Stimulated activated CD8-positive, alpha-beta memory T cell treated with anti-CD3 and anti-CD28 coated beads, Interleukin-4, amount 100 ng/mL, for 4 hours (primary cell): ENCODE results near the gene NINJ1.
A peak's percentile ranks its signal among the peaks of the same experiment; 100 is the strongest.

ENCODE experiments used
- DNase-seq, 2 donors: peaks; one replicate each; pipeline ENCODE4 v3.0.0-alpha.2; 2020; ENCODE audit warnings: low read depth in 2 of 2, low spot score in 1 of 2

Gene NINJ1

GRCh38 chr9:93134015-93134739, at the start of gene NINJ1:
Gene NINJ1, minus strand, starts transcription at chr9:93134251. Its CDS starts 34 bp downstream, at chr9:93134217.
- peak; percentile 66 to 84 for DNase-seq

DNA sequence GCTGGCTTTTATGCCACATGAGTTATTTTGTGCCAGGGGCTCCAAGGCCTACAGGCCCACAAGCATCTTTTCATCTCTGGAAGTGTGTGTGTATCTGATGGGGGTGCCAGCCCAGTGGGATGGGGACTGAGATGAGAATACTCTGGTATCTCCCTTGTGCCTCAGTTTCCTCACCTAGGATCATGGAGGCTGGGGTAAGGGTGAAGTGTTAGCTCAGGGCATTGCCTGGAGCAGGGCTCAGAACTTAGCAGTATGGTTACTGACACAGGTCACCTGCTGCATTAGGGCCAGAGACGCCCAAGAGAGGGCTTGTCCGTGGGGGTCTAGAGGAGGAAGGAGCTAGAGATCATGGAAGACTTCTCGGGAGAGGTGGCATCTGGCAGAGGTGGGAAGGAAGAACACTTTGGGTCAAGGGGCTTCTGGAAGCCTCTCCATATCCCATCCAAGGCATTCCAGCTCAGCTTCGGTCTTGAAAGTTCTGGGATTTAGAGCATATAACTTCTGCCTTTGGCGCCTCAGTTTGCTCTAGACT, 49.1 kb upstream of the NINJ1 start:
- no peak for DNase-seq

GRCh38 chr9:93182572-93182971, 48.5 kb upstream of the NINJ1 start:
- no peak for DNase-seq

DNA sequence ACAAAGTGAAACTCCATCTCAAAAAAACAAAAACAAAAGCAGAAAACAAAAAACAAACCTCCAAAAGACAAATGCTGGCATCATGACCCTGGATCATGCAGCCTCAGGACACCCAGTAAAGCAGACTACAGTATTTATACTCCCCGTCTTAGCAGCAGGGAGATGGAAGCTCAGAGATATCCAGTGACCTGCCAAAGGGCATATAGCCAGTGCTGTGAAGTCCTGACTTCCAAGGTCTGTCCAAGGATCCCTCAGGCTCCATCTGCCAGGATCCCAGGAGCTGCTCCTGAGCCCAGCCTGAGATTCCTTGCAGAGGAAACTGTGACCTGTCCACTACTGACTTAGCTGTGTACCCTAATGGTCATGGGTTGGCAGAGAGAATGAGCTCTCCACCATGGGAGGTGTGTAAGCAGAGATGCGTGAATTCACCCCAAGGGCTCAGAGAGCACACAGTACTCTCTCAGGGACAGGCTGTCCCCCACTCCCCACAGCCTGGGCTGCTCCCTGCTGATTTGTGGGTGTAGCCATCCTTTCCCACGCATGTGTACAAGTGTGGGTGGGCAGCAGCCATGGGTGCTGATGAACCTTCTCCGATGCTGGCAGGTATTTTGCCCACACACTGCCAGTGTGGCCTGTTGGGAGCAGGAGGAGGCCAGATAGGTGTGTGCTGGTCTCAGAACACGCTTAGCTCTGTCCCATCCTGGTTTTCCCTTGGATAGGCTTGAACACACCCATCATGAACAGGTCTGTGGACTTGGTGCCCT, 47.8 kb upstream of the NINJ1 start:
- DNase-seq, result no peak

GRCh38 chr9:93180938-93181337, 46.9 kb upstream of the NINJ1 start:
- no peak for DNase-seq

DNA sequence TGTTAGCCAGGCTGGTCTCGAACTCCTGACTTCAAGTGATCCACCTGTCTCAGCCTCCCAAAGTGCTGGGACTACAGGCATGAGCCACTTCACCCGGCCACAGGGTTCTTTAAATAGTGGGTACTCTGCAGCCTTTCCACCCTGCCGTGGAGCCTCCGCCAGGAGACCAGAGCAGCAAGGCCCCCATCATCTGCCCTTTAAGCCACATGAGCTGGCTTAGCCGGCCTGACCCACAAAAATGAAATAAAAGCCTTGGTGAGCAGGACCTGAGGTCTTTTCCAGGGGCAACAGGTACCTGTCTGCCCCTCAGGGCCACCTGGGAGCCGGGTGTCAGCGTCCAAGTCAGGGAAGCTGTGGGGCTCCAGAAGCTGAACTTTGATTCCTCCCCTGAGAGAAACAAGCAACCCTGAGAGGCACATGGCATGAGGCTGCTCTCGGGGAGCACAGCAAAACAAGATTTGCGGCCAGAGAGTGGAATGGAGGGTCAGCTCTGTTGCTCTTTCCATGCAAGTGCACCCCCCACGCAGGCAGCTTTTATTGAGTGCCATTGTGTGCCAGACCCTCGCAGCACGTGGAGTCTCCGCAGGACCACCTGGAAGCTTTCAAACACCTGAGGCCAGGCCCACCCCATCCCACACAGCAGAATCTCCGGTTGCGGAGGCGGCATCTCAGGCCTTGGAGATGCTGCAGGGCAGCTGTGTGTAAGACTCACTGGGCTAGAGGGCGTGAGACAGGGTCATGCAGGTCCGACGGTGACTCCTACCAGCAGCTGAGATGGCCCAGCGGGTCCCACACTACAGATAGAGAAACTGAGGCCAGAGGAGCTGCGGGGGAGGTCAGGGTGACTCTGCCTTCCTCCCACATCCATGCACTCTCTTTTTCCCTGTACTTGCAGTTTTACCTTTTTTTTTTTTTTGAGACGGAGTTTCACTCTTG, 45.1 kb upstream of the NINJ1 start:
- DNase-seq, result no peak

DNA sequence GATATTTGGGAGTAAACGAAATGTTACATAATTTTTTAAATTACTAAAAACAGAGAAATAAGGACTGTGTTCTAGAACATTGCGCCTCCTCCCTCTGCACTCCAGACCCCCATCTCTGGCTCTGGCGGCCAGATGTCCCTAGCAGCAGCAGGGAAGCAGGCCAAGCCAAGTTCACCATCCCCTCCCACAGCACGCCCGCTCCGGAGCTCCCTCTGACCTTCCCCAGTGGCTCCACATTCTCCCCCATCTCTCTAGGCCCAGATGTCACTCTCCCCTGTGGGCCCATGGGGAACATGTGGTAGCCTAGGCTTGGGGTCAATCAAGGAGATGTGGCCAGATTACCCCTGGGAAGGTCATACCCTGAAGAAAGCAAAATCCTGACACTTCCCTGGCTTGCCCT, 43.6 kb upstream of the NINJ1 start:
- DNase-seq, result no peak

DNA sequence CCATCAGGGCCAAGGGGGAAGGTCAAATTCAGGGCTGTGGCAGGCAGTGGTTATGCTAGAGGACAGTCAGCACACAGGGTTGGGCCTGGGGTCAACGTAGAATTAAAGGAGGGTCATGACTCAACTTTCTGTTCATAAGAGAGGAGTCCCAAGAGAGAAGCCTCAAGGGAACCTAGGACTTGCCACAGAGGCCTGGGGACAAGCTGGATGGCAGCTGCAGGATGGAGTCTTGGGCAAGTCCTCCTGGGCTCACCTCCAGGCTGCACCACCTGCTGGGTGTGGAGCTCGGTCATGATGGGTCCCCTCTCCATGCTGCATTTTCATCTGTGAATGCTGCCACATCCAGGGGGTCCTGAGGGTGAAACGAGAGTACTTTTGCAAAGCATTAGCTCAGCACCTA, 40.9 kb upstream of the NINJ1 start:
- no peak for DNase-seq

- no peak for DNase-seq
Observed at GRCh38 chr9:93173365-93174051, 39.5 kb upstream of the NINJ1 start.

- no peak for DNase-seq
Observed at GRCh38 chr9:93172666-93173364, 38.8 kb upstream of the NINJ1 start.

DNA sequence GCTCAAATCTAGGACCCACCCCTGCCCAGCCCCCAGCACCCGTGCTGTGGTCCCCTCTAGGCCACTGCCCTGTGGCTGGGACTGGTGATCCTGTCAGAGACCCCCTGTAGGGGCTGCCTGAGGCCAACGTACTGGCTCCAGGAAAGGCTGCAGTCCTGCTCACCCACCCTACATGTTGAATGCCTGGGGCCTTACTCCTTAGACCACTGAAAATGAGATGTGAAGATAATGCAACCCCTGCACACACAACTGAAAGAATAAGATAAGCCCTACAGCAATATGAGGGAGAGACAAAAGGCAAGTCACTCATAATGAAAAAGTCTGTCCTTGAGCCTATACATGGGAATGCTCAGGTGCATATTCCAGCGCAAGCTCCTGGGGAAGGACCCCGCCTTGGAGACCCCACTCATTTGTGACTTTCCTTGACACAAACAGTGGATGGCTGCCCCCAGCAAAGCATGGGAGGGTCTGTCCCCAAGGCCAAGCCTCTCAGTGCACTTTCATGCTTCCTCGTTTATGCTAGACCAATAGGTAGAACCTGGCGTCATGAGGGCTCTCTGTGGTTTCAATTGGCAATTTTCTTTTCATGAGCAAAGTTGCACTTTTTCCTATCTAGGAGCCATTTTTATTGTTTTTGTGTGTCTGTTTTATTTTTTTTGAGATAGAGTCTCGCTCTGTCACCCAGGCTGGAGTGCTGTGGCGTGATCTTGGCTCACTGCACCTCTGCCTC, 37.4 kb upstream of the NINJ1 start:
- no peak for DNase-seq

DNA sequence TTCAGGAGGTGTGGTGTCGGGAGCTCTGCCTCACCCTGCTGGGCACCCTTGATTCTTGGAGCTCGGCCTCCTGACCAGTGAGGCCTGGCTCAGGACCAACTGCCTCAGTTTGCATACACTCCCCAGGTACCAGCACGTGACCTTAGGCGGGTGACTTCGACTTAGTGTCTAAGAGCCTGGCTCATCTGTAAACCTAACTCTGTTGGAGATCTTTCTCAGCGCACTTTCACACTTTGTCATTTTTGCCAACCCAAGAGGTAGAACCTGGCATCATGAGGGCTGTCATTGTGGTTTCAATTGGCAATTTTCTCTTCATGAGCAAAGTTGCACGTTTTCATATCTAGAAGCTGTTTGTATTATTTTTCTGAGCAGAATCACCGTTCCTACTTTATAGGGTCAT, 36.5 kb upstream of the NINJ1 start:
- DNase-seq, result no peak

- DNase-seq, result no peak
Observed at GRCh38 chr9:93169444-93169843, 35.4 kb upstream of the NINJ1 start.

DNA sequence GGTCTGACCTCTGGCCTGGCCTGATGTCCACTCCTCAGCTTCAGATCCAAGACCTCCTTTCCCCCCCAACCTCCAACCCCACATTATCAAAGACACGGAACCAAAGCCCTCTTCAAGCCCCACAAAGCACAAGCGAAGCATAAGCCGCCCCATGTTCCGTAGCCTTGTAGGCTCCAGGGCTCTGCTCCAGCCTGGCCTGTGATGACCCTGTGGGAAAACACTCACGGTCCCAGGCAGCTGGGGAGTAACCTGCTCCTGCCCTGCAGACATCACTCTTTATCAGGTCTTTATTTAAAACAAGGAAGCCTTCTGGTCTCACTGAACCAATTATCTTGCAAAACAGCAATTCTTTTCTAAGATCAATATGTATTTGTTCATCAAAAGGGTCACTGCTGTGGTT, 34.5 kb upstream of the NINJ1 start:
- no peak for DNase-seq

- no peak for DNase-seq
Observed at GRCh38 chr9:93167838-93168237, 33.8 kb upstream of the NINJ1 start.

DNA sequence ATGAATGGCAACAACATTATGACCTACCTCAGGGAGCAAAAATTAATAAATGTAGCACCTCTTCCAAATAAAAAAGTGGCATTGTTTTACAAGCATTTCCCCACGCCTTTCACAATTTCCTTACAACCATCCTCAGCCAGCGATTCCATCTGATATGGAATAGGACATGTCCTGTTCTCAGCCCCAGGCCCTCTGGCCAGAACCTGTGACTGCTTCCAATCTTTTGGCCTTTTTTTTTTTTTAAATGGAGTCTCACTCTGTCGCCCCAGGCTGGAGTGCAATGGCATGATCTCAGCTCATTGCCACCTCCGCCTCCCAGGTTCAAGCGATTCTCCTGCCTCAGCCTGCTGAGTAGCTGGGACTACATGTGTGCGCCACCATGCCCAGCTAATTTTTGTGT, 33.1 kb upstream of the NINJ1 start:
- no peak for DNase-seq

DNA sequence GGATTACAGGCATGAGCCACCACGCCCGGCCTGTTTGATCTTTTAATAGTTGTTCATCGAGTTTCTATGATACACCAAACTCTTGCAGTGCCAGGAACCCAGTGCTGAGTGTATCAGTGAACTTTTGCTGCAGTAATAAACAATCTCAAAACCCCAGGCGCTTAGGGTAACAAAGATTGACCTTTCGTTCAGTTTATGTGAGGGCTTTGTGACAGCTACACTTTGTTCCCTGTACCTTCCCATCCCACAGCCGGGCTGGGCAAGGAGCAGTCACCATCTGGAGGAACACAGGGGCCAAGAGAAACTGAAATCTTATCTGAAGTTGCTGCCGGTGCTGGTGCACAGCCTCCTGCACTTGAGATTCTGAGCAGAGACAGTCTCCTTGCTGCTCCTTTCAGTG, 32.6 kb upstream of the NINJ1 start:
- DNase-seq, result no peak

DNA sequence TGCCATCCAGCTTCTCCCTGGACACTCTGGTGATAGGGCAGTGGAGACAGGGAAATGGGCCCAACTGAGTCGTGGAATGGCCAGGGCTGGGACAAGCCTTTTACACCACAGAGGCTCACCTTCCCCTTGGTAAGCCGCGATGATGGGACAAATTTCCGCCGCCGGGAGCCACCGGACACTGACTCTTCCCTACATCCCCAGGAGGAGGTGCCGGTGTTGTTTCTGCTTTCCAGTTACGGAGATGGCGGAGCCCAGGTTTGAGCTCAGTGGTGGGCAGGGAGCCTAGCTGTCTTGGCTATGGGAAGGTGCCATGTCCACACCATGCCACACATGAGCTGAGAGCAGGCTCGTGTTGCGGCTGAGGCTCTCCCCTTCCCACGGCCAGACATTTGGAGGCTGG, 30.0 kb upstream of the NINJ1 start:
- no peak for DNase-seq

DNA sequence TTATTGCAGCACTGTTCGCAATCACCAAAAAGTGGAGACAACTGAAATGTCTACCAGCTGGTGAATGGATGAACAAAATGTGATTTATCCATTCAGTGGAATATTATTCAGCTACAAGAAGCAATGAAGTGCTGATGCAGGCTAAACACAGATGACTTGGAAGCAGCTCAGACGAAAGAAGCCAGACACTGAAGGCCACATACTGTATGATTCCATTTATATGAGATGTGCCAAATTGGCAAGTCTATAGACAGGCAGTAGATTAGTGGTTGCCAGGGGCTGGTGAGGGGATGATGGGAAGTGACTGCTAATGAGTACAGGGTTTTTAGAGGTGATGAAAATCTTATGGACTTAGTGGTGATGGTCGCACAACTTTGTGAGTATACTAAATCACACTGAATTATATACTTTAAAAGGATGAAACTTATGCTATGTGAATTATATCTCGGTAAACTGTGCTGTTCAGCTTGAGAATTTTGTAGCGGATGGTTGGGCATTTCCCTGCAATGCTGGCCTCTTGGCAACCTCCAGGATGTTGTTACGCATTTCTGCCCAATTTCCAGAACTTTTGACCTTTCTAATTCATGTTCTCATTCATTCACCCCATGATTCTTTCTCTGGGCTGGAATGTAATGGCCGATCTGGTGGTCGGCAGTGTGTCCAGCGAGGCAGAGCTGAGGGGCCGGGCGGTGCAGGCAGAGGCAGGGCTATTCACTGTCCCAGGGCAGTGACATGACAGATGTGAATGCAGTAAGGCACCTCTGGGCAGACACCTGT, 27.9 kb upstream of the NINJ1 start:
- DNase-seq, result no peak
